HG02571 (cell line): ENCODE data around the gene RMDN2.

Experiments used
- ATAC-seq: cut with Tn5 transposase; IDR thresholded peaks from one replicate; pipeline ENCODE4 v1.9.1; 2021; ENCODE audit warnings: mild to moderate bottlenecking, moderate library complexity; ENCODE audit not compliant: unreplicated experiment

RMDN2 gene, protein sequence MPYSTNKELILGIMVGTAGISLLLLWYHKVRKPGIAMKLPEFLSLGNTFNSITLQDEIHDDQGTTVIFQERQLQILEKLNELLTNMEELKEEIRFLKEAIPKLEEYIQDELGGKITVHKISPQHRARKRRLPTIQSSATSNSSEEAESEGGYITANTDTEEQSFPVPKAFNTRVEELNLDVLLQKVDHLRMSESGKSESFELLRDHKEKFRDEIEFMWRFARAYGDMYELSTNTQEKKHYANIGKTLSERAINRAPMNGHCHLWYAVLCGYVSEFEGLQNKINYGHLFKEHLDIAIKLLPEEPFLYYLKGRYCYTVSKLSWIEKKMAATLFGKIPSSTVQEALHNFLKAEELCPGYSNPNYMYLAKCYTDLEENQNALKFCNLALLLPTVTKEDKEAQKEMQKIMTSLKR

DNA sequence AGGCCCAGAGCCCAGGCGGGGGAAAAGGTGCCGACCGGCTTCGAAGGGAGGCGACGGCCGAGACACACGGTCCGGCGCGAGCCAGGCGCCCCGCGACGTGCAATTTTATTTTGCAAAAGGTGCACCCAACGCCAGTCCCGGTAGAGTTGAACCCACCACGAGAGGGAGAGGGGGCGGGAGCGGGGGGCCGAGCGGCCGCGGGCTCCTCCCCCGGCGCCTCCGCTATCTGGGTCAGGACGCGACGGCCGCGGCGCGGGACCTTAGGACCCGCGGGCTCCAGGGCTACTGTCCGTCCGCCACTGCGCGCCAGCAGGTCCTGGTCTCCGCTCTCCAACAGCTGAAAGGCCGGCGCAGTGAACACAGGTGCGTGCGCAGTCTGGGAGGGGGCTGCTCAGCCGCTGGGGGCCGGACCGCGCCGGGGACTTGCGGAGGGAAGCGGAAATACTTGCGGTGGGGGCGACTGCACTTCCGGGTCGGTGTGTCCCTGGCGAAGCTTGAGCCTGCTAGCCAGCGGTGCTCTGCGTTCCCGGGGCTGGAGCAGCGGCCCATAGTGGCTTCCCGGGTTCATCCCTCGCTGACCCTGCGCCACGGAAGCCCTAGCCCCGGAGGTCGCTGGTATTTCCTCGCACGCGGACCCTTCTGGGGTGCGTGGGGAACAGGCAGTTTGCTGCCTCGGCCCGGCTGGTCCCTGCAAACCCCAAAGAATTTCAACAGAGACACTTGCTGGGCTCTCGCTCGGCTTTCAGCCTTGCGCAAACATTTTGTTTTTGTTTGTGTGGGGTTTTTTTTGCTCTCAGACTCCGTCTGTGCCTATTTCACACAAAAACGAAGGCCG, at the start of gene RMDN2:
TSS of gene RMDN2 (plus strand) at position 225 of the 835 bp plus-strand sequence. CDS start 3,991 bp downstream, outside the sequence.
- peak; percentile 92 for ATAC-seq

GRCh38 chr2:37875403-37875906, 49.6 kb upstream of the RMDN2 start:
- no peak for ATAC-seq

DNA sequence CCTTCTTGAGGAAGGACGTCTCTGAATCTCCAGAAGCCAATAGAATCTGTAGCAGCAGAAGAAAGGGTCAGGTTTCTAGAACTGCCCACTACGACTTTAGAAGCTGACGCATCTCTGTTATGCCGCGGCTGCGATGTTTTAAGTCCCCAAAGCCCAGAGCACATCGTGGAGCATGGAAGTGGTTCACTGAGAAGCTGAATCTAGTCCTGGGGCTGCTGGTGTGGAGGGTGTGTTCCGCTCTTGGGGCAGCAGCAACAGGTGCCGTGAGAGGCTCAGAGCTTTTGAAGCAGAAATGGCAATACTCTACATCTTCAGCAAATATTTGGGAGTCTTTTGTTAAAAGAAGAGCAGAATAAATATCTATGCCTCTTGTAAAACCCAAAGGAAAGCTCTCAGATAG, 48.9 kb upstream of the RMDN2 start:
- no peak for ATAC-seq

- ATAC-seq: no peak
Observed at GRCh38 chr2:37877457-37878315, 47.4 kb upstream of the RMDN2 start.

- no peak for ATAC-seq
Observed at GRCh38 chr2:37878536-37878935, 46.6 kb upstream of the RMDN2 start.

DNA sequence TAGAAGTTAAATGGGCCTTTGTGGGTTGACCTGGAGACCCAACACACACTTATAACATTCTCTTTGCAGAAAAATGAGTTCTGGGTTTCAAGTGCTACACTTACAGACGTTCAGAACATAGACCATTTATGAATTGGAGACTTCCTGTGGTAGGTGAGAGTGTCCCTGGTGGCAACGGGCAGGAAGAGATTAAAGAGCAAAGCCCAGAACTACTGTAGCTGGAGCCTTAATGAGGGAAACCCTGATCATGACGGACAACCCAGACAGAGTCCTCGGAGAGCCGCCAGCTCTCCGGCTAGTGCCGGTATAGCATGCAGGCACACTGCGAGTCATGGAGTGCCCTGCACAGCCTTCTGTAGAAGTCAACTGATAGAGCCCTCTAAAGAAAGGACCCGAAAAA, 44.5 kb upstream of the RMDN2 start:
- no peak for ATAC-seq

DNA sequence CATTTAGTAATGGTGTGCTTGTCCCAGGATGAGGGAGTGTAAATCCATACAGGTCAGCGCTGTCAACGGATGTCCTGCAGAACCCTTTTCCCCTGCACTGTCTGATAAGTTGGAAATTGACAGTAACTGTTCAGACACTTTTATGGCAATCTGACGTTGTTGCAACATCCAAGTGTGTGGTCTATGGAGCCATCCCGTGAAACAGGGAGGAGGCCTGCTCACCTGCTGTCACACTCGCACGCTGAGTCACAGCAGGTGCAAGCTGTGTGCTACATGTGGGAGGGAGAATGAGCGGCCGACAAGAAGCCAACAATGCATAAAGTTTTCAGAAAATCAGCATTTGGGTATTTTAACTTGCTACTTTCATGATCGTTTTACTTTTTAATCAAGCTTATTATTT, 43.7 kb upstream of the RMDN2 start:
- ATAC-seq: no peak

DNA sequence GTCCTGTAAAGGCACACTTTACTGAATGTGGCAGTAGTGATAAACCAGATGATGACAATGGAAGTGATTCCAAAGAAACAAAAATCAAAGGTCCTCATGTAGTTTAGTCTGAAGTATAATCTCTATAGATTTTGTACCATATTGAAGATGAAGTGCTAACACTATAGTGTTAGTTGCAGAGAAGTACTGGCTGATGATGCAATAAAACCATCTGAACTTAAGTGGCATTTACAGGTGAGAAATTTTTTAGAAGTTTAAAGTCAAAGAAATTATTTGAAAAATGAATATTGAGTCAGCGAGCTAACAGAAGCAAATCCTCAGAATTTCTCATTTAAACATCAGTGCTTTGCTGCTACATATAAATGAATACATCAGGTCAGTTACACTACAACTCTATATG, 43.1 kb upstream of the RMDN2 start:
- ATAC-seq: no peak

GRCh38 chr2:37883518-37883917, 41.6 kb upstream of the RMDN2 start:
- no peak for ATAC-seq

DNA sequence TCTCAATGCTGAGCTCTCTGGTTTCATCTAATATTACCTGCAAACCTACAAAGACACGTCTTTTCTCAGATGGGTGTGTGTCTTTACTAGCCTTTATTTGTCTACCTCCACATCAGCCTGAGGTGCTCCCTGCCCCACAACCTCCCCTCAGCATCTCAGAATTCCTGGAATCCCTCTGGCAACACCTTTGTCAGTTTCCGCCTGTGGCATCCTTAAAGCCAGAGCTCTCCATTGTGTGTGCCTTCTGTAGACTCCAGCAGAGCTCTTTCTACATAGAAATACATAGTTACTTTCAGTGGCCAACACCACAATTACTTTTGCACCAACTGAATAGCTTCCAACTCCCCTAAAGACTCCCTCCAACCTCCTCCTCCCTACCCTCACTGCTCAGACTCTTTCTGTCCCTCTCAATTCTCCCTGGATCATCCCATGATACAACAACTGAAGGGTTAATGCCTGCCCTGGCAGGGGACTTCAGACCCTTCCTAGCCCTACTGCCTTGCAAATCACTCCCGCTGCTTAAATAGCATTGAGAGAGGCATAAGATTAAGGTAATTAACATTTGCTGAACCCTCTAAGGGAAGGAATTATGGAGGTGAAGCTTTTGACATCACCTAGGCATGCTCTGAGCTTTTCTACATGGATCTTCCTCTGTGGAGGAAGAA, 39.6 kb upstream of the RMDN2 start:
- no peak for ATAC-seq

- no peak for ATAC-seq
Observed at GRCh38 chr2:37886745-37887144, 38.3 kb upstream of the RMDN2 start.

- ATAC-seq: no peak
Observed at GRCh38 chr2:37887286-37887685, 37.8 kb upstream of the RMDN2 start.

DNA sequence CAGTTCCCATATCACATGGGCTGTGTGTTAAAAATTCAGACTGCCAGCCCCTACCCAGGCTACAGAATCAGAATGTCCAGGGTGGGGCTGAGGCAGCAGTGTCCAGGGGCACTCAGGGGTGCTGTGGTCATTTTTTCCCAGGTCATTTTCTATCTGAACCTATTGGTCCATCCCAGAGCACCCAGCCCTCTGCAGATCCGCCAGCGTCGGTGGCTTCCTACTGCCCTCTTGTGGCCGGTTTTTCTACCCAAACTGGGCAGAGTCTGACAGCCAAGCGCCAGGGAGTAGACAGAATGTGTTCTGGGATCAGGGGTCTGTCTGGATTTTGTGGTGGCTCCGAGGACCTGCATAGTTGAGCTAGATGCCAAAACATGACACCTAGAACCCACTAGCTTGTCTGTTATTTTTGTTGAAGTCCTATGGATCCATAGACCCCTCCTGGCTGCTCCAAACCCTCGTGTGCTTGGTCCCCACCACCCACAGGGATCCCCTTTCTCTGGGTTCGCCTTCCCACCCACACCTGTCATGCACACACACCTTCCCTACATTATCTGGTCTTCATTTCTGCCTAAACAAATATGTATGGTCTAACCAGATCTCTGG, 34.1 kb upstream of the RMDN2 start:
- peak; percentile 40 for ATAC-seq

- no peak for ATAC-seq
Observed at GRCh38 chr2:37891846-37892435, 33.1 kb upstream of the RMDN2 start.

DNA sequence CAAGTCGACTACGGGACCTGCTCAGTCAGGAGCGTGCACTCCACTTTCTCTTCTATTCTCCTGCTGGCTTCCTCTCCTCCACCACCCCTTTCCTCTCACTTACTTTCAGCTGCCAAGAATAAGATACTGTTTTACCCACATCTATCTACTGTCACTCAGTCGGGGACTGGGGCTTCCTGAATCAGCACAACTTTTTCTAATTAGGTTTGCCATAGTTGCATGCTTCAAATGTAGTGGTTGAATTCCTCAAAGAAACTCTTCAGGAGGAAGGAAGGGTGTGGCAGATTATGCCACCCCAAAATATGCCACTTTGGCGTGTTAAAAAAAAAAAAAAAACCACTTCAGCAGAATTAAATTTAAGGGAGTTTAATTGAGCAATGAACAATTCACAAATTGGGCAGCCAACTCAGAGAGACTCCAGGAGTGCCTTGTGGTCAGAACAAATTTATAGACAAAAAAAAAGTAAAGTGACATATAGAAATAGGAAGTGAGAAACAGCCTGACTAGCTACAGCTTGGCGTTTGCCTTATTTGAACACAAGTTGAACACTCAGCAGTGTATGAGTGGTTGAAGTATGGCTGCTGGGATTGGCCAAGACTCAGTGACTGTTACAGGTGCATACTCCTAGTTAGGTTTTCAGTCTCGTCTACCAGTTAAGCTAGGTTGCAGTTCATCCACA, 32.5 kb upstream of the RMDN2 start:
- peak; percentile 60 for ATAC-seq

DNA sequence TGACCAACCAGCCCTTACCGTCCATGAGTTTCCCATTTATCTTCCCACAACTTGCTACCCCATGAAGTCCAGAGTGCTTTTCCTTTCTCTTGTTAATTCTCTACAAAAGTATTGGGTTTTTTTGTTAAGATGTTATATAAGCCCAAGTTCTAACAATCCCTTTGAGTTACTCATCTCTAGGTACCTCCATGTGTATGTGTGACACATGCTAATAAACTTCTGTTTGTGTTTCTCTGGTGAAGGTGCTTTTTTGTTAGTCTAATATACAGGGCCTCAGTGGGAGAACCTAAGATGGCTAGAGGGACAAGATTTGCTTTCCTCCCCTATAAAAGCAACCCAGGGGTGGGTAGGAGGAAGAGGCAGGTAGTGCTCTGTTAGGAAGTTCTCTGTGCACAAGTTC, 31.8 kb upstream of the RMDN2 start:
- ATAC-seq: no peak

- ATAC-seq: no peak
Observed at GRCh38 chr2:37894047-37894446, 31.0 kb upstream of the RMDN2 start.

DNA sequence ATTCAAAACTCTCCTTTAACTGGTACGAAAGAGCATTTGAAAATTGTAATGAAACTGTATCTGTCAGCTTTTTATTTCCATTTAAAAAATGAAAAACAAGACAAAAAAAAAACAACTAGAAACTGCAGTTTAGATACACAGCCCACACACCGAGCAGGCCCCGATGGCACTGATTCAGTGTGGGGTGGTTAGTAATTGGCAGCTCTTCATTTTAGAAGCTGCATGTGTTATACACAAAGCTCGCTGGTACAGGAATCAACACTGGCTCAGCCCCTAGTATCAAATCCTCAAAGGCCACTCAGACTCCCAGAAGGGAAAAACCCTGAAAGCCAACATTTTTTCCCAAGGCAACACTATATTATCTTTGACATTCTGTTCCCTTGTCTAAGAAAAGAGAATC, 30.5 kb upstream of the RMDN2 start:
- no peak for ATAC-seq

DNA sequence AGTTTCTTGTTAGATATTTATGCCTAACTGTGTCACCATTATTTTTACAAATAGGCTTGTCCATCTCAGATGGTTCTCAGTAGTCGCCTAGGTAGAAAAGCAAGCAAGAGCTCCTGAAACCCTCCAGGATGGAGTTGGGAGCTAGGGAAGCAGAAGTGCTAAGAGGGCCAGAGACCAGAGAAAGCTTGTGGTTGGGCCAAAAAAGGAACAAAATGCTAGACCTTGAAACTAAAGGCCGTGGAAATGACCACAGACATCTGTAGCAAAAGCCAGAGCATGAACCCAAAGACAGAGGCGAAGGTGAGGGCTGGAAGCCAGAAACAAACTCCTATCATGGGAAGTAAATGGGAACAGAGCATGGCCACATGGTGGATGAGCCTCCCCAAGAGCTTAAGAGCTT, 29.9 kb upstream of the RMDN2 start:
- ATAC-seq: no peak
